HG03378 (cell line): Measurements from ENCODE around the gene TEAD4.

Source experiments
- ATAC-seq: cut with Tn5 transposase; IDR thresholded peaks from one replicate; pipeline ENCODE4 v1.9.1; 2021; ENCODE audit warnings: mild to moderate bottlenecking, moderate library complexity; ENCODE audit not compliant: unreplicated experiment

Gene TEAD4

DNA sequence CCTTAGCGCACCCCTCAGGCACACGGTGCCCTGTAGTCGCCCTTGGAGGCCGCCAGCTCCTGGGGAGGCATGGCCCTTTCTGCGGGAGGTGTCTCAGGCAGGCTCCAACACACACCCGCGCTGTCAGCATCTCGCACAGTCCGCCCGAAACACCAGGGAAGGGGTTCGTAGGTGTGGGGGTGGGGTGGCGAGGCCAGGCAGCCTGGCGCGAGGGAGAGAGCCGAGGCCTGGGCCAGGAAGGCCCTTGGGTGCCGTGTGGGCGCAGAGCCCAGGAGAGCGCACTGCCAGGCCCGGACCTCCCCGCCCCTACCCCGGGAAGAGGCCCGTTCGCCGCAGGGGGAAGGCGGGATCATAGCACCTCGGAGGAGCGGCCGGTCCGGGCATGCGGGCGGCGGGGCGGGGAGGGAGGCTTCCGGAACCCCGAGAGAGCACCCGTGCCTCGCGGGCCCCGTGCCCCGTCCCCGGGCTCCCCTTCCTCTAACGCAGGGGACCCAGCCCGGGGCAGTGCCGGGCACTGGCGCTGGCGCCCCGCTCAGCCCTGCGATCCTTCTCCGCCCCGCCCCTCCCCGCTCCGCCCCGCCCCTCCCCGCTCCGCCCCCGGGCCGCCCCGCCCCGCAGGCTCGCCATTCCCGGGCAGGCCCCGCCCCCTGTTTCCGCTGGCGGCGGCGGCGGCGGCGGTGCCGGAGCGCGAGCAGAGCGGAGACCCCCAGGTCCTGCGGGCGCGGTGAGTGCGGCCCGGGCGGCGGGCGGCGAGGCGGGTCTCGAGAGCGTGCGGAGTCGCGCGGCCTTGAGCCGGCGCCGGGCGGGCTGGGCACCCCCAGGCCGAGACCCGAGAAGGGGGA, 117.8 kb downstream of the TEAD4 start, which contains the start of gene TSPAN9:
TSS of gene TSPAN9 (plus strand) at position 650 of the 842 bp plus-strand sequence. CDS start 123,815 bp downstream, outside the sequence.
- ATAC-seq: no peak

DNA sequence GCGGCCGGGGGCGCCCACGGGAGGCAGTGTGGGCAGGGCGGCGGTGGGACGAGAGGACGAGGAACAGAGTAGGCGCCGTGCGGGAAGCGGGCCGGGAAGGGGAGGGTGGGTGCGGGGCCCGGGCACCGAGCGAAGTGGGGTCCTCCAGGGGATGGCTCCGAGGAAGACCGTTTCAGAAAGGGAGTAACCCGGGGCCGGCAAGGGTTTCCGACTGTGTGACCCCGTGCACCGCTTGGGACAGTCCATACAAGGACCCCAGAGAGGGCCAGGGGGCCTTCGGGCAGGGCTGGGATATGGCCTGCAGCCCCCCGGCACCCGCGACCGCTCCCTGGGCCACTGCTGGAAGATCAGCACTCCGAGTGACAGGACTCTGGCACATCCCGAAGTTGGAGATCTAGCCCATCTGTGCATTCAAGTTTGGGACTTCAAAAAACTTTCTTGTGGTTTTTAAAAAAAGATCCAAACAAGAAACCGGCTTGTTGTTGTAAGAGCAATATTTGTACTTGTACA, 118.4 kb downstream of the TEAD4 start:
- no peak for ATAC-seq

GRCh38 chr12:3078086-3078820, 119.1 kb downstream of the TEAD4 start:
- no peak for ATAC-seq

DNA sequence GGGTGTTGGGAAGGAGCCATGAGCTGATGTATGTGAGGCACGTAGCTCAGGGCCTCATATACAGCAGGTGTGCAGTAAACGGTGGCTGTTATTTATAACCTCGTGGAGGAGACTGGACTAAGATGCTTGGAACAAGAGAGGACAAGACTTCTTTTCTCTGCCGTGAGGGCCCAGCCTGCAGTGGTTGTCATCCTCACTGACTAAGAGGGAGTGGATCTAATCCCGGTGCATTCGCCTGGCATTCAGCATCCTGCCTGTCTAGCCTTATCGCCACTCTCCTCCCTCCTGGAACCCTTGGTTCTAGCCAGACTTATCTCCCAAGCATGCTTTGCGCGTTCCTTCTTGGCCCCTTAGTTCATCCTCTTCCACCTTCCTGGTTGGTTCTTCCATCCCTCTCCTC, 121.9 kb downstream of the TEAD4 start:
- no peak for ATAC-seq

DNA sequence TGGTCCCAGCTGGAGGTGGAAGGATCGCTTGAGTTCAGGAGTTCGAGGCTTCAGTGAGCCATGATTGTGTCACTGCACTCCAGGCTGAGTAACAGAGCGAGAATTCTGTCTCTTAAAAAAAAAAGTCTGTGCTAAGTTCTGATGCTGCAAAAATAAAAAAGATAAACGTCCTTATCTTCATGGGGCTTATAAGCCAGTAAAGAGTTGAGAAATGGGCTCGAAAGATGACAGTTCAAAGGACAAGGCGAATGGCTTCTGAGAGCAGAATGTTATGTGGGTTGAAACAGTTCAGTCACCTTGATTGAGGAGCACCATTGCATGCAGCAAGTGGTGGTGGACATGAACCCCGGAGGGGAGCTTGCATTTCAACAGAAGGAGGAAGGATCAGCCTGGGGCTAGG, 122.7 kb downstream of the TEAD4 start:
- ATAC-seq: no peak

DNA sequence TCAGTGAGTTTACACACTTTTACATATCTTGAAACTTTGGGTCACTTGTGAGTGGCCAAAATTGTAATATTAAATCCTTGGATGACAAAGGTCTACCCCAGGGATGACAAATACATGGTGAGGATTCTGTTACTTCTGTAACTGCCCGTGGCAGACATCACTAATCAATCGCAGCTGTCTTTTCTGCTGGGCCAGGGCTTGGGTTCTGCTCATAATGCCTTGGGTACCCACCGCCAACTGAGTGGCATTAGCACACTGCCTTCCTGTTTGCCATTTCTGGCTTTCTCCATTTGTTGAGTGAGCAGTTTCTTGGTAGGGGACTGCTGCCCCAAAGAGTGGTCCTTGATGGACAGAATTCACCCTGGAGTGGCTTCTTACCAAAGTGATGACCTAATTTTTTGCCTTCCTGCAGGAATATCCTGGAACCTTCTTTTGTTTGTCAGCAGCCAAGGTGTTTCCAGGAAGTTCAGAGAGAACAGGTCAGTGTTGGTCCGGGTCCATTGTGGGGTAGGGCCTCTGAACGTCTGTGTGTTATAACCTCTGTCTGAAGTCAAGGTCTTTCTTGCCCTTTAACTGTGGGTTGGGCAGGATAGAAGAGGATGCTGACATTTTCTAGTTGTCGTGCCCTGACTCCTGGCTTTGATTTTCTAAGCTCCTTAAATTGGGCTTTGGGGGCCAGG, 124.2 kb downstream of the TEAD4 start:
- no peak for ATAC-seq

DNA sequence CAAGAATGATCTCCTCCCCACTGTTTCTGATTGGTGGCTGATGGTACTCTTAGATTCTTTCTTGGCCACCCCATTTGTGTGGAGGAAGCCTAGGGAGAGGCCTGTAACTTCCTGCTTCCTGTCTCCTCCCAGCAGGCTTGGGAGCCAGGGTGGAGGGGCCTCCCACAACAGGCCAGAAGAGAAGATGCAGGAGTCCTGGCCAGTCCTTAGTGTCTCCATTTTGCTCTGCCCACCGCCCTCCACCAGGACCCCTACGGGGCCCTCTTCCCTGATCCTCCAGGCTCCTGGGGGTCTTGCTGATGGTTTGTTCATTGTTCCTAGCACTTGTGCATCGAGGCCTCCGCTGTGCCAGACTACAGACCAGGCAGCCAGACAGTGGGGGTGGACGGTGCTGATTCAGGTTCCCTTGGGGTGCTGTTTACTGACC, 124.7 kb downstream of the TEAD4 start:
- no peak for ATAC-seq

DNA sequence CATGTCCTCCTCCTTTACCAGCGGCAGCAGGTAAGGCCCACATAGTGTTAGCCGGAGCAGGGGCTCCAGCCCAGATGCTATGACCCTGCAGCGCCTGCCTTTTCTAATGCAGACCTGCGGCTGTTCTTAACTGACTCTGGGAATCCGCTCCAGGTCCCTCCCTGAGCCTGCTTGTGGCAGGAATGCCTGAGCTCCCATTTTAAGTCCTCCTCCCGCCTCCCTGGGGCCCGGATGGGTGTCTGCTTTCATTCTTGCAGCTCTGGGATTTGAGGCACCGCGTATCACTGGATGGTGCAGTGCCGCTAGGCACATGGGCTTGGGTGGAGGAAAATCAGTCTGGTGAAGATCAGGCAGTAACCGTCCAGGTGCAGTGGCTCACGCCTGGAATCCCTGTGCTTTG, 125.5 kb downstream of the TEAD4 start:
- no peak for ATAC-seq

- no peak for ATAC-seq
Measured at GRCh38 chr12:3085341-3086139, 126.3 kb downstream of the TEAD4 start.

GRCh38 chr12:3086211-3086610, 127.0 kb downstream of the TEAD4 start:
- ATAC-seq: no peak

GRCh38 chr12:3086729-3087323, 127.6 kb downstream of the TEAD4 start:
- no peak for ATAC-seq

DNA sequence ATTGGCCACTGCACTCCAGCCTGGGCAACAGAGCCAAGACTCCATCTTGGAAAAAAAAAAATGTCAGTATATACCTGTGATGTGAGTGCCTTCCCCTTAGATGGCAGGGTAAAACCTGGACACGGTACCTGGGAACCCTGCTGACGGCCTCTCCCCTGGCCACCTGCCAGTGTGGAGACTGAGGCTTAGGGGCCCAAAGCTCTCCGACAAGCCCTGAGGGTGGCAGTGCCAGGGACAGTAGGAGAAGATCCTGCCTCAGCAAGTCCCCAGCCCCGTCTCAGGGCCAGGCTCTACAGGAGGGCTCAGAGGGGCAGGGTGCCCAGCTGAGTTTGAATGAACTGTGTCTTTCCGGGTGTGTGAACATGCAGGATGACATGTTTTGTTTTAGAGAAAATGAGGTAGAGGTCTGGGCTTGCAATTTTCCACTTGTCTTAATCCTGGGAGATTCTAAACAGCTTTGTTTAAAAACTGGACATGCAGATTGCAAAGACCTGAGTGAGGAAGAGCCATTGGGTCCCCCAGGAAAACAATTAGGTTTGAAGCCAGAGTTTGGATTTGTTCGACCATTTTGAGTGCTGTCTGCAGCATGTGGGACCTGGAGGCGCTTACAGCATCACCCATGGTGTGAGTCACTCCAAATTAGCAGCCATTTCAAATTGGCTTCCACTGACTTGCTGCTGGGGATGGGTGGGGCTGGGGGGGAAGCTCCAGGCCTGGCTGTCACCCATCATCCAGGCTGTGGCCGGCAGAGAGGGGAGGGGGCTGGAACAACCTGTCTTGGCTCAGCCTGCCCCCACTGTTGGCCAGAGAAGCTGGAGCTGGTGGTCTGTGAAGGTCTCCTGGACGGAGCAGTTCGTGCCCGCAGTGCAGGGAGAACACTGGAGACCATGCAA, 128.8 kb downstream of the TEAD4 start:
- ATAC-seq: no peak

GRCh38 chr12:3089588-3089987, 130.4 kb downstream of the TEAD4 start:
- no peak for ATAC-seq
